Chondrocyte (in vitro differentiated cells): ENCODE measurements around the gene NCOA3. TPM values are rescaled to one million over a fixed set of nuclear protein-coding genes. Genes with fewer than 3 reads are reported as not detected.
"Not testable (repeated sequence)": the region's sequence is repeated elsewhere in the genome, so short reads cannot be mapped to it uniquely, and the experiment has no call there.

Experiments used
- DNase-seq: peaks from one replicate; pipeline ENCODE4 v3.0.0; 2021; ENCODE audit warnings: mixed read lengths, low spot score
- H3K27ac Mint-ChIP-seq: one replicate; pipeline ENCODE4 v1.8.0; 2021; ENCODE audit warnings: mild to moderate bottlenecking, moderate library complexity, mixed read lengths; ENCODE audit not compliant: unreplicated experiment
- H3K27me3 Mint-ChIP-seq: 2 replicates; pipeline ENCODE4 v1.8.0; 2021; ENCODE audit warnings: low read depth, mixed read lengths
- H3K36me3 Mint-ChIP-seq: 2 replicates; pipeline ENCODE4 v1.8.0; 2021; ENCODE audit warnings: low read depth, mixed read lengths
- H3K4me1 Mint-ChIP-seq: 2 replicates; pipeline ENCODE4 v1.8.0; 2021; ENCODE audit warnings: low read depth, mild to moderate bottlenecking, mixed read lengths
- H3K4me3 Mint-ChIP-seq: one replicate; pipeline ENCODE4 v1.8.0; 2021; ENCODE audit warnings: mild to moderate bottlenecking, moderate library complexity, mixed read lengths; ENCODE audit not compliant: unreplicated experiment
- H3K9me3 Mint-ChIP-seq: 2 replicates; pipeline ENCODE4 v1.8.0; 2021; ENCODE audit warnings: low read depth, mixed read lengths
- total RNA-seq: library from RNA; stranded (reverse); gene quantifications from 3 replicates; pipeline ENCODE4 v1.2.1, GENCODE V29; 2021
- TF ChIP-seq, protein P1 (sequence below): fragments of 200-600 bp; sonication (generic); IDR thresholded peaks from 2 replicates; pipeline ENCODE4 v1.5.0; 2021; ENCODE audit warnings: antibody characterized with exemption, mild to moderate bottlenecking, moderate library complexity

The NCOA3 gene
- total RNA-seq, 1 donor from 2014 or later, result 45.2 TPM

DNA sequence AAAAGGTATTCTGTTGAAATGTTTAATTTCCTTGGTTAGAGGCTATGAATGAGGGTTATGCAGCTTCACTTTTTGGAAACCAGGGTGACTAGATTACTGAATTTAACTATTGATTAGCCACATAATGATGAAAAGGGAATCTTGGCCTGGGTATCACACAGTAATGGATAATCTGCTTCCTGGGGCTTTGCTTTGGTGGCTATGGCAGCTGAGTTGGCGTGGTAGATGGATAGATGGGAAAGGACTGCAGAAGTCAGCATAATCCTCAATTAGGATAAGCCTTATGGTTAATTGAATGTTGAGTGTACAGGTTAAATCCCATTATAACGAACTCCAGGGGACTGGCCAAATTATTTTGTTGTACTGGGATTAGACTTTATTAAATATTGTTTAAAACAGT, 5.2 kb downstream of the NCOA3 start:
- no peak overlapping the region for H3K4me3 Mint-ChIP-seq

DNA sequence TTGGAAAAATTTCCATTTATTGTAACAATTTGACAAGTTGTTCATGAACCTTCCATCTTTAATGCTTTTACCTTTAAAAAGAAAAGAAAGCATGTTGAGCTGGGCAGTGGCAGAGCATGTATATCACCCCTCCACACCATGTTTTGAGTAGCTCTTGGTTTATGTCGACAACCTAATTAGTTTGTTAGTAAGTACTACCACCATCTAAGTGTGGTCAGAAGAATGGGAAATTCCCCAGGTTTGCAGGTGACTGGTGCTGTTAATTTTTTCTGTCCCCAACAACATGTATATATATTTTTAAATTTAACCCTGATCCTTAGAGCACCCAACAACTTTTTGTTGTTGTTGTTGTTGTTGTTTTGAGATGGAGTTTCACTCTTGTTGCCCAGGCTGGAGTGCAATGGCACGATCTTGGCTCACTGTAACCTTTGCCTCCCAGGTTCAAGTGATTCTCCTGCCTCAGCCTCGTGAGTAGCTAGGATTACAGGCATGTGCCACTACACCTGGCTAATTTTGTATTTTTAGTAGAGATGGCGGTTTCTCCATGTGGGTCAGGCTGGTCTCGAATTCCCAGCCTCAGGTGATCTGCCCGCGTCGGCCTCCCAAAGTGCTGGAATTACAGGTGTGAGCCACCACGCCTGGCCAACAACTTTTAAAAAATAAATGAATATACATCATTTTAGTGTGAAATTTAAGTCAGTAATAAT, 5.7 kb downstream of the NCOA3 start:
- H3K27me3 Mint-ChIP-seq, H3K27ac Mint-ChIP-seq, H3K36me3 Mint-ChIP-seq, DNase-seq, H3K9me3 Mint-ChIP-seq, H3K4me3 Mint-ChIP-seq: not testable (repeated sequence)
- H3K4me1 Mint-ChIP-seq, result peaks cover 44% of the 10 kb centered on the region

More for the DNA sequence above, 5.2 kb downstream of the NCOA3 start:
- TF ChIP-seq, protein P1, sequence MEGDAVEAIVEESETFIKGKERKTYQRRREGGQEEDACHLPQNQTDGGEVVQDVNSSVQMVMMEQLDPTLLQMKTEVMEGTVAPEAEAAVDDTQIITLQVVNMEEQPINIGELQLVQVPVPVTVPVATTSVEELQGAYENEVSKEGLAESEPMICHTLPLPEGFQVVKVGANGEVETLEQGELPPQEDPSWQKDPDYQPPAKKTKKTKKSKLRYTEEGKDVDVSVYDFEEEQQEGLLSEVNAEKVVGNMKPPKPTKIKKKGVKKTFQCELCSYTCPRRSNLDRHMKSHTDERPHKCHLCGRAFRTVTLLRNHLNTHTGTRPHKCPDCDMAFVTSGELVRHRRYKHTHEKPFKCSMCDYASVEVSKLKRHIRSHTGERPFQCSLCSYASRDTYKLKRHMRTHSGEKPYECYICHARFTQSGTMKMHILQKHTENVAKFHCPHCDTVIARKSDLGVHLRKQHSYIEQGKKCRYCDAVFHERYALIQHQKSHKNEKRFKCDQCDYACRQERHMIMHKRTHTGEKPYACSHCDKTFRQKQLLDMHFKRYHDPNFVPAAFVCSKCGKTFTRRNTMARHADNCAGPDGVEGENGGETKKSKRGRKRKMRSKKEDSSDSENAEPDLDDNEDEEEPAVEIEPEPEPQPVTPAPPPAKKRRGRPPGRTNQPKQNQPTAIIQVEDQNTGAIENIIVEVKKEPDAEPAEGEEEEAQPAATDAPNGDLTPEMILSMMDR, result no peak
- DNase-seq, result no peak
- Mint-ChIP-seq H3K27me3 (no peaks in the 10 kb centered on the region), H3K36me3 (no peaks in the 10 kb centered on the region), H3K27ac (no peak overlapping the region), H3K4me1 (peaks cover 44% of the 10 kb centered on the region), H3K9me3 (no peaks in the 10 kb centered on the region)

- Mint-ChIP-seq H3K9me3 (no peaks in the 10 kb centered on the region), H3K27me3 (no peaks in the 10 kb centered on the region), H3K4me1 (peaks cover 42% of the 10 kb centered on the region), H3K4me3 (no peak overlapping the region), H3K27ac (no peak overlapping the region), H3K36me3 (no peaks in the 10 kb centered on the region)
- DNase-seq, result no peak
- TF ChIP-seq, protein P1, result no peak
Measured at GRCh38 chr20:47508278-47508677, 6.6 kb downstream of the NCOA3 start.

DNA sequence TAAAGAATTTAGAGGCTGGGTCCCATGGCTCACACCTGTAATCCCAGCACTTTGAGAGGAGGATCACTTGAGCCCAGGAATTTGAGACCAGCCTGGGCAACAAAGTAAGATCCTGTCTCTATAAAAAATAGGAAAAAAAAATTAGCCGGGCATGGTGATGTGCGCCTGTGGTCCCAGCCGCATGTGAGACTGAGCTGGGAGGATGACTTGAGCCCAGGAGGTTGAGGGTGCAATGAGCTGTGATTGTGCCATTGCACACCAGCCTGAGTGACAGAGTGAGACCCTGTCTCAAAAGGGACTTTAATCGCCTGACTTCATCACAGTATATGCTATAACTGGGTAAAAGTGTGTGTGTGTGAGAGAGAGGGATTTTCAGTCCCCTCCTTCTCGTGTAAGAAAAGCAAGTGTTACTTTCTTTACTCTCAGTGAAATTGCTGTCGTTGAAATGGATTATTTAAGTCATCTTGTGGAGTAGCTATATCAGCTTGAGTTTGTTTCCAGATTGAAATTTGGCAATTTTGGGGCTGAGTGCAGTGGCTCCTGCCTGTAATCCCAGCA, 7.5 kb downstream of the NCOA3 start:
- Mint-ChIP-seq H3K4me3 (no peak overlapping the region), H3K27ac (no peak overlapping the region), H3K27me3 (no peaks in the 10 kb centered on the region), H3K9me3 (no peaks in the 10 kb centered on the region), H3K4me1 (peaks cover 35% of the 10 kb centered on the region), H3K36me3 (no peaks in the 10 kb centered on the region)
- TF ChIP-seq, protein P1, result no peak
- DNase-seq, result no peak

DNA sequence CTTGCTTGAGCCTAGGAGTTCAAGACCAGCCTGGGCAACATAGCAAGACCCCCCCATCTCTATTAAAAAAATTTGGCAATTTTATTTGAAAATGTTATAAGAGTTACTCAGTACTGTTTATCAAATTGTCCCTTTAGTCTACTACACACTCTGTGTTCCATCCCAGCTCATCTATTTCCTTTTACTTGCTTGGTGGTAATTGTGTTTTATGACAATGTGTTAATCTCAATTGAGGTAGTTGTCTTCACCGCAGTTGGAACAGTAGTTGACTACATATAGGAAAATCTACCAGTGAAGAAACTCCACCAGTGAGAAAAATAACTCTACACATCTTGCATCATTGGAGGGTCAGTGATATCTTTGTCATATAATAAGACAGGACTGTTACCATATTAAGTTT, 8.0 kb downstream of the NCOA3 start:
- Mint-ChIP-seq H3K27ac (no peak overlapping the region), H3K9me3 (no peaks in the 10 kb centered on the region), H3K27me3 (no peaks in the 10 kb centered on the region), H3K4me1 (peaks cover 31% of the 10 kb centered on the region), H3K36me3 (no peaks in the 10 kb centered on the region), H3K4me3 (no peak overlapping the region)
- no peak for DNase-seq
- TF ChIP-seq, protein P1, result no peak

- Mint-ChIP-seq H3K36me3 (peaks cover 3% of the 10 kb centered on the region), H3K4me3 (no peak overlapping the region), H3K4me1 (peaks cover 19% of the 10 kb centered on the region), H3K27me3 (no peaks in the 10 kb centered on the region), H3K9me3 (no peaks in the 10 kb centered on the region), H3K27ac (no peak overlapping the region)
- no peak for DNase-seq
- TF ChIP-seq, protein P1, result no peak
Measured at GRCh38 chr20:47515843-47516242, 14.2 kb downstream of the NCOA3 start.
